ENCODE measurements around the gene TNK1. TPM values are rescaled to one million over a fixed set of nuclear protein-coding genes. Genes with fewer than 3 reads are reported as not detected.

Gene TNK1
- polyA plus RNA-seq, 12 donors: 0.15 to 3.8 (median 0.47) TPM; not detected in 2

DNA sequence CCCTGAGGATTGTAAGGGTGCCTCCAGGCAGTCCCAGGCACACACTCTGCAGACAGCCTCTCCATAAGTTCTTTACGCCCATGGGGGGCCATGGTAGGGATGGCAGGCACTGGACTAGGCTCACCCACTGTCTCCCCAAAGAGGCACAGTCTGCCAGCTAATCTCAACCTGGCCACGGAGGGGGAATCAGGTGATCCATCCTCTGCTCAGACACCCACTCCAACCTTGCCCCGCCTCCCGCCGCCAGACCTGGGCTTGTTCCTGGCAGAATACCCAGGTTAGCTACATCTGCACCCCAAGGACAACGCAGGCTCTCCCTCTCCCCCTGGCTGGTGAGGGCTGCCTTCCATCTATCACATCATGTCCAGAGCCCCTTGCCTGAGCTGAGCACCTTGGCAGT is 28.0 kb downstream of the TNK1 start:
- no peak for DNase-seq

DNA sequence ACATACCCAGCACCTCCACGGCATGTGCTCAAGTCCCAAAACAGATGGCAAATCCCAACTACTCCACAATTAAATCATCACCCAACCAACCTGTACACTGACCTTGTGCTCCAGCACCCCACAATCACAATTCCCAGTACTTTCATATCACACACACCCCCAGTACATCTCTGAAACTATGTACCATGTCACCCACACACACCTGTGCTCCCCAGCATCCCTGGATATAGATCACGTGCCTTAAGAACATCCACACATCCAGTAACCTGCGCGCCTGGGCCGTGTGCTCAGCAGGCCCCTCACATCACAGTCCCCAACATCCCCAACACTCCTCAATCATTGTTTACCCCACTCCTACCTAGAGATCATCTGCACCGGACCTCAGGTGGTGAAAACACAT is 28.8 kb downstream of the TNK1 start:
- DNase-seq: no peak

DNA sequence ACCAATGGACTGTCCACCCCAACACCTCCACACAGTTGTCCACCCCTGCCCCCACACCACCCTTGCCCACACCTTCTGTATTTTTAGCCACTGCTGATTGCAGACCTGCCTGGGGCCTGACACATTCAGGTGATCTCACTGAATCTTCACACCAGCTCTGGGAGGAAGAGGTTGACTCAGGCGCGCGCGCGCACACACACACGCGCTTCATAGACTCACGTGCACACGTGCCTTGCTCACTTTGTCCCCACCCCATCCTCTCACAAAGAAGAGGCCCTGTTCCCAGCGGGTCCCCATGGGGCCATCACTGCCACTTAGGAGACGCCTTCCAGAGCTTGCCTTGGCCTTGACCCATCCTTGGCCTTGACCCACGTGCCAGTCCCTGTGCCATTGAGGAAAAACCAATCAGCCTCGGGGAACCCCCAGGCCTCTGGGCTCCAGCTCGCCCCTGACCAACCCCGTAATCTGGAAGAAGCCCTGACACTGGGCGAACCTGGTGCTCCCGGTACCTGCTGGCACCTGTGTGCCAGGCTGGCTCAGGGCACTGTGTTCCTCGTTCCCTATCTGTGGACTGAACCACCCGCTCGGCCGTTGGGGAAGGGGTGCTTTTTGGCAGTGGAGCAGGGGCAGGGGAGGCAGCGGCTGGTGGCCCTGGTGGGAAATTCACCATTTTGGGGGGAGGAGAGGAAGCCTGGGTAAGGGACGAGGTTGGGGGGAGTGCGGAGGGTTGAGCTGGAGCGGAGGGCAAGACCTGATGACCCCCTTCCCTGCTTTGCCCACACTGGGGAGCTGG is 29.9 kb downstream of the TNK1 start:
- no peak for DNase-seq

DNA sequence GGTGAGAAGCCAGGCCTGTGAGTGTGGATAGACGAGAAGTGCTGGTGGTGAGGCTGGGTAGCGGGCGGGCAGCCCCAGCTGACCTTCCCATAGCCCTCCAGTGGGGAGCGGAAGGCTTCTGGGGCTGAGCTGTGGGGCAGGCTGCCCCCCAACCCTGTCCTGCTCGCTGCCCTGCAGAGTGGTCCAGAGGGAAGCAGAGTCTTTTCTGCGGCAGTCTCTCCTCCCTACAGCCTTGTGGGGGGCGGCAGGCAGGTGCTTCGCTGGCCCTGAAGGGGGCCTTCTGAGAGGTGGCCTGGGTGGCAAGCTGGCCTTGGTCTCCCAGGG is 30.5 kb downstream of the TNK1 start:
- no peak for DNase-seq

DNA sequence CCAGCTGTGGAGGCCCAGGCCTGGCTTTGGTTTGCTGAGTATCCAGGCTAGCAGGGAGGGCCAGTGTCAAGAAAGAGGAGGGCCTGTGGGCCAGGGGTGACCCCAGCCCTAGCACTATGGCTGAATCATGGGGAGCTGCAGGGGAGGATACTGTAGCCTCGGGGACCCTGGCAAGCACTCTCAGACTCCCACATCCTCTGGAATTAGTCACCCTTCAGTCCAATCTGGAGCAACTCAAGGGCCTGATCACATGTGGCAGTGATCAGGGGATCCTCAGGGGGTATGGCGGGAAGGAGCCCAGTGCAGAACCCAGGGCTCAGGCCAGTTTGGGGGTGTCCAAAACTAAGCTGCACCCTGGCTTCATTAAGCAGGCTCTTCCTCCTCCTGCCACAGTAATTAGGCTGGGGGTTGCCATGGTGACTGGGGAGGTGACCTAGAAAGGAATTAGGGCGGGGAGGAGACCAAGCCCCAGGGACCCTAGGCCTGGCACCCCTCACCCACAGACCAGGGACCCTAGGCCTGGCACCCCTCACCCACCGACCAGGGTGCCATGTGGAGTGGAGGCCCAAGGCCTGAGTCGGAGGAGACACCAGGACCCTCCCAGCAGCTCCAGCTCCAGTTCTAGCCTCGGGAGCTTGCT is 32.6 kb downstream of the TNK1 start:
- DNase-seq: no peak

DNA sequence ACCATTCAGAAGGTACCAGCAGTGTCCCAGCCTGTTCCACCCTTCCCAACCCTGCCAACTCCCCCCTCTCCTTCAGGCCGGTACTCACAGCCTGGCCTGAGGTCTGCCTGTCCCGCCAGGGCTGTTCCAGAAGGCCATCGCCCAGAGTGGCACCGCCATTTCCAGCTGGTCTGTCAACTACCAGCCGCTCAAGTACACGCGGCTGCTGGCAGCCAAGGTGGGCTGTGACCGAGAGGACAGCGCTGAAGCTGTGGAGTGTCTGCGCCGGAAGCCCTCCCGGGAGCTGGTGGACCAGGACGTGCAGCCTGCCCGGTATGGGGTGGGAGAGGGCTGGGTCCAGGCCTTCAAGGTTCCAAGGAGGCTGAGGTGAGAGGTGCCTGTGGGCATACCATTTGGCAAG is 33.9 kb downstream of the TNK1 start:
- DNase-seq: no peak

DNA sequence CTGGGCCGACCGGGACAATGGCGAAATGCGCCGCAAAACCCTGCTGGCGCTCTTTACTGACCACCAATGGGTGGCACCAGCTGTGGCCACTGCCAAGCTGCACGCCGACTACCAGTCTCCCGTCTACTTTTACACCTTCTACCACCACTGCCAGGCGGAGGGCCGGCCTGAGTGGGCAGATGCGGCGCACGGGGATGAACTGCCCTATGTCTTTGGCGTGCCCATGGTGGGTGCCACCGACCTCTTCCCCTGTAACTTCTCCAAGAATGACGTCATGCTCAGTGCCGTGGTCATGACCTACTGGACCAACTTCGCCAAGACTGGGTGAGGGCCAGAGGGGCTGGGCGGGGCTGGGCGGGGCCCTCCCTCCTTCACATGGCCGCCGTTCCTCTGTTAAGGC is 34.9 kb downstream of the TNK1 start:
- DNase-seq: no peak

DNA sequence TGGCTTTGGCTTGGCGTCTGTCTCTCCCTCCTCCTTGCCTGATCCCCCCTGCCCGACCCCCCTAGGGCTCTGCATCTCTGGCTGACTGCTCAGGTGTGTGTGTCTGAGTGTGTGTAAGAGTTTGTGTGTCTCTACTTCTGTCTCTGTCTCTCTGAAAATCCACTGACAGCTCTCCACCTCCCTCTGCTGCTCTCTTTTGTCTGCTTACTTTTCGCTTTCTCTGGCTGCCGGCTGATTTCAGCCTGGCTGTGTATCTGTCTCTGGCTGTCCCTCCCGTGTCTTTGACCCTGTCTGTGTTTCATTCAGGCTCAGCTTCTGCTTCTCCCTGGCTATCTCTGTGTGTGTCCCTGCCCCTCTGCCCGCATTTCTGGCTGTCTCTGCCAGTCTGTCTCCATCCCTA is 35.4 kb downstream of the TNK1 start:
- DNase-seq: no peak

DNA sequence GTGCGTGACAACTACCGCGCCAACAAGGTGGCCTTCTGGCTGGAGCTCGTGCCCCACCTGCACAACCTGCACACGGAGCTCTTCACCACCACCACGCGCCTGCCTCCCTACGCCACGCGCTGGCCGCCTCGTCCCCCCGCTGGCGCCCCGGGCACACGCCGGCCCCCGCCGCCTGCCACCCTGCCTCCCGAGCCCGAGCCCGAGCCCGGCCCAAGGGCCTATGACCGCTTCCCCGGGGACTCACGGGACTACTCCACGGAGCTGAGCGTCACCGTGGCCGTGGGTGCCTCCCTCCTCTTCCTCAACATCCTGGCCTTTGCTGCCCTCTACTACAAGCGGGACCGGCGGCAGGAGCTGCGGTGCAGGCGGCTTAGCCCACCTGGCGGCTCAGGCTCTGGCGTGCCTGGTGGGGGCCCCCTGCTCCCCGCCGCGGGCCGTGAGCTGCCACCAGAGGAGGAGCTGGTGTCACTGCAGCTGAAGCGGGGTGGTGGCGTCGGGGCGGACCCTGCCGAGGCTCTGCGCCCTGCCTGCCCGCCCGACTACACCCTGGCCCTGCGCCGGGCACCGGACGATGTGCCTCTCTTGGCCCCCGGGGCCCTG is 36.3 kb downstream of the TNK1 start:
- DNase-seq: no peak

DNA sequence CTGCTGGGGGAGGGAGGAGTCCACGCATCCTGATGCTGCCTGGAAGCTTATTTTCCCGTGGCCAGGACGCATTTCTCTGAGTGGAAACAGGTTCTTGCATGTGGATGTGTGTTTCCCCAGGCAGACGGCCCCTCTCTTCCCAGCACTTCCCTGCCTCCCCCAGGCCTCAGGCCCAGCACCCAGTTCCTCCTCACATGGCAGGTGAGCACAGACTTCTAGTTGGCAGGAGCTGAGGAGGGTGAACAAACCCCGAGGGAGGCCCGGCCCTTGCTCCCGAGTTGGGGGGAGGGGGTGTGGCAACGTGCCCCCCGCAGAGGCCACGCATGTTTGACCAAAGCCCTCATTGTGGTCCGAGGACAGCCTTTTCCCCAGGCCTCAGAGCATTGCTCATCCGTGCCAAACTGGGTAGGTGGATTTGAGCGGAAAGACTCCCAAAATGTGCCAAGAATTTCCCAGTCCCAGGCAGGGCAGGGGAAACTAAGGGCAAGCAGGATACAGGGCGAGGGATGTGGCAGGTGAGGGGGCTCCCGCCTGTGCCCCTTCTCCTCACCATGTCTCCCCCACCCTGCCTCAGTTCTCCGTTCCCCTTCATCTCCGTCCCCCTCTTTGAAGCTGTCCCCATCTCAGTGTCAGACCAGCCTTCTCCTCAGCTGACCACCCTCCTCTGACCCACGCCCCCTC is 37.7 kb downstream of the TNK1 start:
- DNase-seq: no peak

DNA sequence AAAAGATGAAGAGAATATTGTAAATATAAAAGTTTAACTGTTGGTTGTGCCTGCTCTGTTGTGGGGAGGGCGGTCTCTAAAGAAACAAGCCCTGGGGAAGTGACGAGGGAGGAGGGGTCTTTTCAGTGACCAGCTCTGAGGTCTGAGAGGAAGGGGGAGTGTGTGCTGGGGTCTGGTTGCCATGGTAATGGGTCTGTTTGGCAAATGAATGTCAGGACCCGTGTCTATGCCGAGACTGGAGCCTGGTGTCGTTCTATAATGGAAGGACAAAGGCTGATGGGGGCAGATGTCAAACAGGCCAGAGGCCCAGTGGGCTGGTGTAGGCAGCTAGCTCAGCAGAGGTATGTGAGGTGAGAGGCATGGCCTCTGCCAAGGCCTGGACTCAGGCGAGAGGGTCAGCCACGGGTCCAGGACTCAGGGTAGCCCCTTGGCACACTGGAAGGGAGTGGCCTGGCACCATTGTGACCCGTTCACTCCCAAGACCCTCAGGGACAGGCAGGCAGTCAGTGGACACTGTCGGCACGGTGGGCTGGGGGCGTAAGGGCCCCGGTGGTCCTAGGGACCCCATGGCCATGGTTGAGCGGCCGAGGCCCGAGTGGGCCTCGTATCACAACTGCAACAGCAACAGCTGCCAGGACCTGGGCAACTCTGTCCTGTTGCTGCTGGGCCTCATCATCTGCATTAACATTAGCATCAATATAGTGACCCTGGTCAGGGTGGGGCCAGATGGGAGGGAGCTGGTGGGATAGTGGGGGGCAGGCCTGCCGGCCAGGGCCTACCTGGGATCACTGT is 39.1 kb downstream of the TNK1 start, which contains the start of gene SPEM1:
TSS of gene SPEM1 (plus strand) at position 506 of the 792 bp plus-strand sequence. CDS start at position 567, 61 bp downstream.
- no peak for DNase-seq

DNA sequence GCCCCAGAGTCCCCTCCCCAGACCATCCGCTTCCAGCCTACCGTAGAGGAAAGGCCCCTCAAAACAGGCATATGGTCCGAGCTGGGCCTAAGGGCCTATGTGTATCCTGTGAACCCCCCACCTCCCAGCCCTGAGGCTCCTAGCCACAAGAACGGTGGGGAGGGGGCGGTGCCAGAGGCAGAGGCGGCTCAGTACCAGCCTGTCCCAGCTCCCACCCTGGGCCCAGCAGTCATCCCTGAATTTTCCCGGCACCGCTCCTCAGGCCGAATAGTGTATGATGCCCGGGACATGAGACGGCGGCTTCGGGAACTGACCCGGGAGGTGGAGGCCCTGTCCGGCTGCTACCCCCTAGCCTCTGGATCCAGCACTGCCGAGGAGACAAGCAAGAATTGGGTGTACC is 40.3 kb downstream of the TNK1 start:
- DNase-seq: no peak

DNA sequence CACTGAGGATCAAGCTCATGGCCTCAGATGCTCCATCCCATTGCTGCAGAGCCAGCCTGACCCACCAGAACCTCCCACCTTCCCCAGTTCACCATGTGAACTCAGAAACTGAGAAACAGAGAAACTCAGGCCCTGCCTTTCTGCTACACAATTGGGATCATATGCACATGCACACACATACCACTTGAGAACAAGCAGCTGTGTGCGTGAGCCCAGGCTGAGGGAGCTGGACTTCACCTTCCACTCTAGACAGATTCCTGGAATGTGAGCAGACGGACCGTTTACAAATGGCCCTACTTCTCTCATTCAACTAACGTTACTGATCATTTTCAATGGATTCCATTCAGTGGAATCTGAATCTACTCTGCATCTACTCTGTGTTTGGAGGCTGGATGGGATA is 42.8 kb downstream of the TNK1 start:
- DNase-seq: no peak

DNA sequence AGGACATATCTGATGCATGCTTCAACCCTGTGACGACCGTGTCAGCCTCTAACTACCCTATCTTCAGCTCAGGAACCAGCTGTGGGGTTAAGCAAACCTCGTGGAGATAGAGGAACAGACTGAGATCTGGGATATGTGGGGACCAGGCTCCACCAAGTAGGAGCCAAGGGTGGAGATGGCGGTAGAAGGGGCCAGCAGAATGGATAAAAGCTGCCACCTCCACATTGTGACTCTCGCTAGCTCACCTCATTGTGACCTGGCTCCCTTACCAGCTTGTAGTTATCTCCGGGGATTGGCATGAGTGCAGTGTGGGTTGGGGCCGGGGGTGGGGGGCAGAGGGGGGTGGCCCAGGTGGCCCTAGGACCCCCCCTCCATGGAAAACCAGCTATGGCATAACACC is 44.4 kb downstream of the TNK1 start, which contains the start of gene SPEM2:
TSS of gene SPEM2 (plus strand) at position 301 of the 400 bp plus-strand sequence. CDS start at position 374, 73 bp downstream.
- no peak for DNase-seq

DNA sequence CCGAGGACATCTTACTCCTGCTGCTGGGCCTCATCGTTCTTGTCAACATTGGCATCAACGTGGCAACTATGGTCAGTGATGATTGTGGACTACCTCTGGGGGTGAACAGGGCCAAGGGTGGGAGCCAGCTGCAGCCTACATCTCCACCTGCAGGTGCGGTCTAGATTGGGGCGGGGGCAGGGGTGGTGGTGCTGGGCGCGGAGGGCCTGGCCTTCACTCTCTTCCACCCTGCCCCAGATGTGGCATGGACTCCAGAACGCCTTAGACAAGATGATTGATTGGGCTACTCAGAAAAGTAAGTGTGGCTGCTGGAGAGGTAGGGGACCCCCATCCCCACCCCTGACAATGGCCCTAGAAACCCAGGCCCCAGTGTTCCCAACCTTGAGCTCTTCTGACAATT is 44.9 kb downstream of the TNK1 start:
- DNase-seq: no peak

DNA sequence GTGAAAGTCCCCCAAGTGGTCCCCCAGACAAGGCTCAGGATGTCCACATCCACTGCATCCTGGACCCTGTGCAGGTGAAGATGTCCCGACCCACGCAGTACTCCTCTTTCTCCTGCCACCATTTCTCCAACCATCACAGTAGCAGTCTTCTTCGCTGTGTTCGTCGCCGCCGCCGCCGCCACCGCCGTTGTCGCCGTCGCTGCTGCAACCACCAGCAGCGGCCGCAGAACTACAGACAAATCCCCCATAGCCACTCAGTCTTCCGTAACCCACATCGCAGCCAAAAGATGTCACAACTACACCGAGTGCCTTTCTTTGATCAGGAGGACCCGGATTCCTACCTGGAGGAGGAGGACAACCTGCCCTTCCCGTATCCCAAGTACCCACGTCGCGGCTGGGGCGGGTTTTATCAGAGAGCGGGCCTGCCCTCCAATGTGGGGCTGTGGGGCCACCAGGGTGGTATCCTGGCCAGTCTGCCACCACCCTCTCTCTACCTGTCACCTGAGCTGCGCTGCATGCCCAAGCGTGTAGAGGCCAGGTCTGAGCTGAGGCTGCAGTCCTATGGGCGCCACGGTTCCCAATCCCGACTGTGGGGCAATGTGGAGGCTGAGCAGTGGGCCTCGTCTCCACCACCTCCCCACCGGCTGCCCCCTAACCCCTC is 45.4 kb downstream of the TNK1 start:
- DNase-seq: no peak

DNA sequence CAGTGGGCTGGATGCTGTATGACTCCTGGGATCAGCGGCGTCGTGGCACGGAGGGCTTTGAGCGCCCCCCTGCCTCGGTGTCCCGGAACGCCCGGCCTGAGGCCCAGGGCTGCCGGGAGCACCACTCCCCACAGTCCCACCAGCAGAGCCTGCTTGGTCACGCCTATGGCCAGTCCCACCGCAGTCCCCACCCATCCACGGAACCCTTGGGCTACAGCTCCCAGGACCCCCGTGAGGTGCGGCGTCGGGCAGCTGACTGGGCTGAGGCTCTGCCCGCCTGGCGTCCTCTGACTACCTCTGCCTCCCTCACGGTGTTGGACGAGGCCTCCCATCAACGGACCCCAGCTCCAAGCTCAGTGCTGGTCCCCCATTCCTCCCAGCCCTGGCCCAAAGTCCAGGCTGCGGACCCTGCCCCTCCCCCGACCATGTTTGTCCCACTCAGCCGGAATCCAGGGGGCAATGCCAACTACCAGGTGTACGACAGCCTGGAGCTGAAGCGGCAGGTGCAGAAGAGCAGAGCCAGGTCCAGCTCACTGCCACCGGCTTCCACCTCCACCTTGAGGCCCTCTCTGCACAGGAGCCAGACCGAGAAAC is 46.1 kb downstream of the TNK1 start:
- DNase-seq: no peak

DNA sequence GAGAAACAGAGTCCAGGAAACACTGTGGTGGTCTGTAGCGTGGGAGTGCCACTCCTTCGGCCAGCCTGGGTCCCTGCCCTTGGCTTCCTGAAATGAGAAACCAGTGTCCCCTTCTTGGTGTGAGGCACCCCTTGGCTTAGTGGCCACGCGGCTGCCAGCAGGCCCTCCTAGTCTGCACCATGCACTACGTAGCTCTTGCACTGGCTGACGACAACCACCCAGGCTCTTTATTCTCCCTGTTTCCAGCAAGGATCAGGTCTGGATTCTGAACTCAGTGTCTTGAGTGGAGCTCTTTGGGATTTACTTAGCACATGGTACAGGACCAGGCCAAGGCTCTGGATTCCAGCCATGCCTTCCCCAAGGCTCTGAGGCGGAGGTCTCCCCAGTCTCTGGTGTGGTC is 46.7 kb downstream of the TNK1 start:
- no peak for DNase-seq

DNA sequence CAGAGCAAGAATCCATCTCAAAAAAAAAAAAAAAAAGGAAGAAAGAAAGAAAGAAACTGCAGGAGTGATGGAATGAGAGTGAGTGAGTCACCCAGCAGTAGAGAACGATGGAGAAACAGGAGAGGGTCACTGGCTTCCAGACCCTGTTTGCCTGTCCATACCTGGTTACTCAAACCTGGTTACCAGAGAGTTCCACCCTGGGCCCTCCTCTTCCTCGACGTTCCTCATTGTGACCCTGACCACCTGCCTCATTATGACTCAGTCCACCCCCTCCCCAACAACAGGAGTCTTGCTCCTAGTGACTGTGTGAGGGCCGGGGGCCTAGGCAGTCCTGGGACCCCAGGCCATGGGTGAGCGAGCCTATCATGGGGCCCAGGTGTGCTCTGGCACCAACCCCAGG is 47.7 kb downstream of the TNK1 start, which contains the start of gene SPEM3:
TSS of gene SPEM3 (plus strand) at position 301 of the 400 bp plus-strand sequence. CDS start at position 347, 46 bp downstream.
- no peak for DNase-seq

DNA sequence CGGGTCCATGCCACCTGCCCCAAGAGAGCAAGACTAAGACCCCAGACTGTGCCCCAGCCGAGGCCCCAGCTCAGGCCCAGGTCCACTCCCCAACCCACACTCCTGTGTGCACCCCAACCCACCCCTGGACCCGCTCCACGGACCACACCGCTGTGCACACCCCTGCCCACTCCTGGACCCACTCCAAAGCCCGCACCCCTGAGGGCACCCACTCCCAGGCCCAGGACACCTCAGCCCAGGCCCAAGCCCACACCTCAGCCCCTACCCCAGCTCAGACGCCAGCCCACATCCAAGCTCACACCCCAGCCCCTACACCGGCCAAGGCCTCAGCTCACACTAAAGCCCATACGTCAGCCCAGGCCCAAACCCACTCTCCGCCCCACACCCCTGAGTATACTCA is 48.8 kb downstream of the TNK1 start:
- no peak for DNase-seq

DNA sequence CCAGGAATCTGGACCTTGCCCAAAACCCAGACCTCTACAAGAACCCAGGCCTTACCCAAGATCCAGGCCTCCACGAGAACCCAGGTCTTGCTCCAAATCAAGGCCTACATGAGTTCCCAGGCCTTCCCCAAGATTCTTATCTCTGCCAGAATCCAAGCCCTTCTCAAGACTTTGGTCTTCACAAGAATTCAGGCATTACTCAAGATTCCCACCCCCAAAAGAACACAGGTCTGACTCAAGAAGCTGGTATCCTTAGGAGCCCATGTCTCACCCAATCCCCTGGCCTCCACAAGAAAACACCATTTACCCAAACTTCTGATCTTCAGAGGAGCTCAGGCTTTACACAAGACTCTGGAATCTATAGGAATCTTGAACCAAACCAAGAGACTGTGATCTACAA is 50.3 kb downstream of the TNK1 start:
- DNase-seq: no peak

All from muscle of arm (tissue), 12 donors.